ENCODE data around the gene GPC6. TPM values are rescaled to one million over a fixed set of nuclear protein-coding genes. Genes with fewer than 3 reads are reported as not detected.

GPC6 gene
- total and polyA plus RNA-seq, 2 experiments from 2014 or later, result 26.0 to 92.8 TPM

DNA sequence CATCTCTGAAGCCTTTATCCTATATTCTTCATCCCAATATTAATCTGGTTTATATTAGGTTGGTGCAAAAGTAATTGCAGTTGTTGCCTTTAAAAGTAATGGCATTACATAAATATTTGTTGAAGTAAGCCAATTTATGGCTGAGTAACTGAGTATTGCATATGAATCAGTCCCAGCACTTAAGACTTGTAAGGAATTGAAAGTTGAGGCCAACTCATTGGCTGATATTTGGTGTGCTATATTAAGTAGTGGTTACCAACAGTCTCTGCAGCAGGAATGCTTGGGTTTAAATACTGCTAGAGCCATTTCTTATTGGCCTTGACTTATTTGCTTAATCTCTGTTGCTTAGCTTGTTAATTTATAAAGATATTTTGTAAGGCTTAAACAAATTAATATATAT lies 460.7 kb downstream of the GPC6 start:
- H3K4me2 ChIP-seq, result no peak overlapping the region
- TF ChIP-seq EZH2 (IDR thresholded peaks at IDR 0.05; ENCODE audit: borderline replicate concordance) (no peak), EZH2phosphoT487 (IDR thresholded peaks at IDR 0.05; ENCODE audit: low read depth, severe bottlenecking, unreplicated experiment) (no peak)
- TF ChIP-seq, protein P1, sequence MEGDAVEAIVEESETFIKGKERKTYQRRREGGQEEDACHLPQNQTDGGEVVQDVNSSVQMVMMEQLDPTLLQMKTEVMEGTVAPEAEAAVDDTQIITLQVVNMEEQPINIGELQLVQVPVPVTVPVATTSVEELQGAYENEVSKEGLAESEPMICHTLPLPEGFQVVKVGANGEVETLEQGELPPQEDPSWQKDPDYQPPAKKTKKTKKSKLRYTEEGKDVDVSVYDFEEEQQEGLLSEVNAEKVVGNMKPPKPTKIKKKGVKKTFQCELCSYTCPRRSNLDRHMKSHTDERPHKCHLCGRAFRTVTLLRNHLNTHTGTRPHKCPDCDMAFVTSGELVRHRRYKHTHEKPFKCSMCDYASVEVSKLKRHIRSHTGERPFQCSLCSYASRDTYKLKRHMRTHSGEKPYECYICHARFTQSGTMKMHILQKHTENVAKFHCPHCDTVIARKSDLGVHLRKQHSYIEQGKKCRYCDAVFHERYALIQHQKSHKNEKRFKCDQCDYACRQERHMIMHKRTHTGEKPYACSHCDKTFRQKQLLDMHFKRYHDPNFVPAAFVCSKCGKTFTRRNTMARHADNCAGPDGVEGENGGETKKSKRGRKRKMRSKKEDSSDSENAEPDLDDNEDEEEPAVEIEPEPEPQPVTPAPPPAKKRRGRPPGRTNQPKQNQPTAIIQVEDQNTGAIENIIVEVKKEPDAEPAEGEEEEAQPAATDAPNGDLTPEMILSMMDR (IDR thresholded peaks at IDR 0.05; ENCODE audit: poor library complexity), result no peak
- no peak for DNase-seq (ENCODE audit: low spot score)
- no peaks in the 10 kb centered on the region for H4K20me1 ChIP-seq (ENCODE audit: insufficient read depth, poor library complexity, severe bottlenecking)
- no peak overlapping the region for H3K27ac ChIP-seq
- no peaks in the 10 kb centered on the region for H3K9me2 ChIP-seq (replicated peaks; ENCODE audit: insufficient read depth)
- H3K9me3 ChIP-seq (ENCODE audit: low read depth), result no peaks in the 10 kb centered on the region
- no peaks in the 10 kb centered on the region for H3K27me3 ChIP-seq
- no peaks in the 10 kb centered on the region for H3K36me3 ChIP-seq (replicated peaks; ENCODE audit: insufficient read depth, low read depth)
- no peak overlapping the region for H3K4me3 ChIP-seq
- no peaks in the 10 kb centered on the region for H3K4me1 ChIP-seq (ENCODE audit: insufficient read depth)
- H3K79me2 ChIP-seq, result no peaks in the 10 kb centered on the region
- no peak overlapping the region for H2AFZ ChIP-seq

DNA sequence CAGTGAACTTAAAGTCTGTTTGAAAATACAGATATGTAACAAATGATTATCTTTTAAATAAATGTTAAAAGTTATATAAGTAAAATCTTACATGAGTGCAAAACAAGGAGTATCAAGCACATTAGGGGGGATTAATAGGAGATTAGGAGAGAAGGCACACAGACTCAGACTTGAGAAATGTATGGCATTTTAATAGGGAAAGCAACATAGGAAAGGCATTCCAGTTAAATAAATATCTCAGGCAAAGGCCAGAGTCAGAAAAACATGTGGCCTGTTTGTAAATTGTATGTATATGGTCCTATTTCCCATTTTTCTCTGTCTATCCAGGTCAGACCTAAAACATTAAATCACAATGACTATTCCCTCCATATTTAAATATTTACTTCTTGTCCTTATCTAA lies 462.7 kb downstream of the GPC6 start:
- no peaks in the 10 kb centered on the region for H3K9me2 ChIP-seq (replicated peaks; ENCODE audit: insufficient read depth)
- no peak overlapping the region for H3K4me3 ChIP-seq
- H3K36me3 ChIP-seq (replicated peaks; ENCODE audit: insufficient read depth, low read depth), result no peaks in the 10 kb centered on the region
- H3K27ac ChIP-seq, result no peak overlapping the region
- no peak overlapping the region for H2AFZ ChIP-seq
- H3K27me3 ChIP-seq, result no peaks in the 10 kb centered on the region
- no peak for DNase-seq (ENCODE audit: low spot score)
- no peaks in the 10 kb centered on the region for H4K20me1 ChIP-seq (ENCODE audit: insufficient read depth, poor library complexity, severe bottlenecking)
- no peaks in the 10 kb centered on the region for H3K79me2 ChIP-seq
- H3K4me1 ChIP-seq (ENCODE audit: insufficient read depth), result no peaks in the 10 kb centered on the region
- TF ChIP-seq EZH2 (IDR thresholded peaks at IDR 0.05; ENCODE audit: borderline replicate concordance) (no peak), EZH2phosphoT487 (IDR thresholded peaks at IDR 0.05; ENCODE audit: low read depth, severe bottlenecking, unreplicated experiment) (no peak)
- TF ChIP-seq, protein P1 (IDR thresholded peaks at IDR 0.05; ENCODE audit: poor library complexity), result no peak
- no peaks in the 10 kb centered on the region for H3K9me3 ChIP-seq (ENCODE audit: low read depth)
- H3K4me2 ChIP-seq, result no peak overlapping the region

DNA sequence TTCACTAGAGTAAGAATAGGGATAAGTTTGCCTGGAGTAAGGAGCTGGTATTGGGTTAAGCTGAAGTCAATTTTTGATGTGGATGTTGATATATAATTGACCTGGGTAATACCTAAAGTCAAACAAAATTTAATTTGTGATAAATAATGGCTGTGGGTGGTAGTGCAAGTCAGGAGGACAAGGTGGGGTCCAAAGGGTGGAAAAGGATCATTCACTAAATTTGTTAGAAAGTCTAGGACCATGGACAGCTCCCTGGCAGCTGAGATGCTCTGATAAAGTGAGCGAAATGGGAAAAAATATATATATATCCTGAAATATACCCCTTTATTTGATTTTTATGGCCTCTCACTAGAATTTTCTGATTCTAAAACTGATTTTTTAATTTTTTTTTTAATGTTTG lies 463.5 kb downstream of the GPC6 start:
- Histone ChIP-seq H3K36me3 (replicated peaks; ENCODE audit: insufficient read depth, low read depth) (no peaks in the 10 kb centered on the region), H3K27ac (no peak overlapping the region), H3K79me2 (no peaks in the 10 kb centered on the region), H2AFZ (no peak overlapping the region), H3K4me1 (ENCODE audit: insufficient read depth) (no peaks in the 10 kb centered on the region), H3K4me2 (no peak overlapping the region), H4K20me1 (ENCODE audit: insufficient read depth, poor library complexity, severe bottlenecking) (no peaks in the 10 kb centered on the region), H3K9me2 (replicated peaks; ENCODE audit: insufficient read depth) (no peaks in the 10 kb centered on the region), H3K9me3 (ENCODE audit: low read depth) (no peaks in the 10 kb centered on the region), H3K4me3 (no peak overlapping the region), H3K27me3 (no peaks in the 10 kb centered on the region)
- peak; percentile 52 for DNase-seq (ENCODE audit: low spot score)
- 76% methylated on average over 1 of the region's 1 CpG for WGBS (ENCODE audit: low lambda C conversion rate, missing lambda C conversion rate)
- no peak for TF ChIP-seq EZH2 (IDR thresholded peaks at IDR 0.05; ENCODE audit: borderline replicate concordance)
- TF ChIP-seq, protein P1 (IDR thresholded peaks at IDR 0.05; ENCODE audit: poor library complexity), result no peak
- no peak for TF ChIP-seq EZH2phosphoT487 (IDR thresholded peaks at IDR 0.05; ENCODE audit: low read depth, severe bottlenecking, unreplicated experiment)

DNA sequence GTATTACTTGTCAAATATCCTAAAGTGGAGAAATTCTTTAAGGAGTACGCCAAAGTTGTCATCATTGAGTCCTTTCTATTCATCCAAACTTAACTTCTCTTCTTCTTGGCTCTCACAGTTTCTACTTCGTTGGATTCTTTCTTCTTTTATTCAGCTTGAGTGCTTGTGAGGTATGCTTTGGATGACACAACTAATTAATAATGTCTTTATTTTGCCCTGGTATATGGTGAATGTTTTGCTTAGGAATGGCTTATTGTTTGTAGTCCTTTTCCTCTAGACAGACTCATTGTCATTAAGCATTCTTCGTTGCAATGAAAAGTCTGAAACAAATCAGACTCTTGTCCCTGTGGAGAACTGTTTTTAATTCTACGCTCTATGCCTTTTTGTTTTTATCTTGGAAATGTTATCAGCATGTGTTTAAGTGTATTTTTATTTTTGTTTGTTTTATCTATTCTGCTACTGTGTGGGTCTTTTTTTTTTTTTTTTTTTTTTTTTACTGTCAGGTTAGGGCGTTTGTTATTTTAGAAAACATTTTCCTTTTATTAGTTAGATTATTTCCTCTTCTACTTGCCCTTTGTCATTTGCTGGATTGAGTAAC lies 471.5 kb downstream of the GPC6 start:
- no peaks in the 10 kb centered on the region for H3K9me2 ChIP-seq (replicated peaks; ENCODE audit: insufficient read depth)
- no peak overlapping the region for H3K27ac ChIP-seq
- DNase-seq (ENCODE audit: low spot score), result no peak
- no peaks in the 10 kb centered on the region for H3K4me1 ChIP-seq (ENCODE audit: insufficient read depth)
- H3K79me2 ChIP-seq, result no peaks in the 10 kb centered on the region
- no peak overlapping the region for H2AFZ ChIP-seq
- WGBS (ENCODE audit: low lambda C conversion rate, missing lambda C conversion rate), result 95% methylated on average over 5 of the region's 5 CpGs
- no peak overlapping the region for H3K4me3 ChIP-seq
- no peaks in the 10 kb centered on the region for H3K36me3 ChIP-seq (replicated peaks; ENCODE audit: insufficient read depth, low read depth)
- no peaks in the 10 kb centered on the region for H3K9me3 ChIP-seq (ENCODE audit: low read depth)
- no peak for TF ChIP-seq EZH2phosphoT487 (IDR thresholded peaks at IDR 0.05; ENCODE audit: low read depth, severe bottlenecking, unreplicated experiment)
- TF ChIP-seq EZH2 (IDR thresholded peaks at IDR 0.05; ENCODE audit: borderline replicate concordance), result no peak
- TF ChIP-seq, protein P1 (IDR thresholded peaks at IDR 0.05; ENCODE audit: poor library complexity), result no peak
- no peak overlapping the region for H3K4me2 ChIP-seq
- no peaks in the 10 kb centered on the region for H4K20me1 ChIP-seq (ENCODE audit: insufficient read depth, poor library complexity, severe bottlenecking)
- H3K27me3 ChIP-seq, result no peaks in the 10 kb centered on the region
